GM12878 (cell line): ENCODE measurements around the gene SLC6A3. TPM values are rescaled to one million over a fixed set of nuclear protein-coding genes. Genes with fewer than 3 reads are reported as not detected.

Experiments
- ATAC-seq: fragments of 200-7000 bp; cut with Tn5 transposase; 3 replicates; pipeline ENCODE4 v1.9.1; 2020; ENCODE audit warnings: mild to moderate bottlenecking, moderate library complexity
- BruUV-seq: library from RNA; stranded (reverse); fragments of 400-500 nt; replicated peaks from 2 replicates; lab custom pipeline; 2021; lab: Mats Ljungman, UMichigan
- CTCF ChIA-PET: fragments of 300-600 bp; sonication (Branson Sonifier 250); formaldehyde crosslinking; extraction: SDS; loops from one replicate; lab custom pipeline; 2021; ENCODE audit warnings: inconsistent platforms; lab: Yijun Ruan, JAX
- POLR2A ChIA-PET: fragments of 350-600 bp; formaldehyde crosslinking; extraction: SDS; loops from one replicate; lab custom pipeline; 2021; ENCODE audit warnings: inconsistent platforms; lab: Charles Lee
- RAD21 ChIA-PET: fragments of 300-600 bp; sonication (Branson Sonifier 250); formaldehyde crosslinking; loops from one replicate; lab custom pipeline; 2023; ENCODE audit warnings: antibody characterized with exemption; ENCODE audit not compliant: unreplicated experiment; lab: Charles Lee
- SMC1A ChIA-PET: fragments of 300-600 bp; sonication (Branson Sonifier 250); formaldehyde crosslinking; loops from one replicate; lab custom pipeline; 2023; ENCODE audit not compliant: unreplicated experiment, uncharacterized antibody; lab: Charles Lee
- DNase-seq: peaks from one replicate; pipeline ENCODE4 v3.0.0-alpha.2; 2011; ENCODE audit warnings: low read depth, low spot score
- FAIRE-seq: peaks from 3 replicates; lab custom pipeline; 2011; peaks lifted over from hg19 to GRCh38; lab: Jason Lieb, UNC
- H2AFZ ChIP-seq: 2 replicates; pipeline ENCODE4 v1.6.0; 2011; ENCODE audit warnings: low read depth, low read length, control low read depth; ENCODE audit not compliant: control insufficient read depth
- H3K27ac ChIP-seq: 2 replicates; pipeline ENCODE4 v1.5.1; 2011; ENCODE audit warnings: control low read depth; ENCODE audit not compliant: control insufficient read depth, insufficient read depth
- H3K27me3 ChIP-seq, 2 experiments: replicated peaks in 1 of 2; 2 replicates each; pipeline versions ENCODE4 v1.6.0 to v1.6.1; 2011; ENCODE audit warnings: low read length in 1 of 2; ENCODE audit not compliant: control insufficient read depth in 2 of 2, insufficient read depth in 2 of 2
- H3K36me3 ChIP-seq, 2 experiments: 2 replicates each; pipeline ENCODE4 v1.5.1; 2011; ENCODE audit warnings: low read length in 1 of 2; ENCODE audit not compliant: control insufficient read depth in 2 of 2, insufficient read depth in 2 of 2
- H3K4me1 ChIP-seq: 2 replicates; pipeline ENCODE4 v1.6.1; 2011; ENCODE audit warnings: mild to moderate bottlenecking, low read length, moderate library complexity, mixed read lengths; ENCODE audit not compliant: control insufficient read depth, insufficient read depth
- H3K4me2 ChIP-seq: 2 replicates; pipeline ENCODE4 v1.6.0; 2011; ENCODE audit warnings: control low read depth; ENCODE audit not compliant: control insufficient read depth, insufficient read depth
- H3K4me3 ChIP-seq: fragments of 200-600 bp; sonication (generic); 2 replicates; pipeline ENCODE4 v1.5.1; 2016
- H3K79me2 ChIP-seq: 2 replicates; pipeline ENCODE4 v1.6.0; 2011; ENCODE audit warnings: low read length; ENCODE audit not compliant: control insufficient read depth, insufficient read depth
- H3K9ac ChIP-seq: 2 replicates; pipeline ENCODE4 v1.8.0; 2011; ENCODE audit warnings: low read length, control low read depth, mixed read lengths; ENCODE audit not compliant: control insufficient read depth, insufficient read depth
- H3K9me3 ChIP-seq: replicated peaks from 3 replicates; pipeline ENCODE4 v1.5.1; 2011; ENCODE audit warnings: mild to moderate bottlenecking, low read length; ENCODE audit not compliant: control insufficient read depth, insufficient read depth
- H4K20me1 ChIP-seq: 2 replicates; pipeline ENCODE4 v1.6.0; 2011; ENCODE audit not compliant: control insufficient read depth, insufficient read depth
- BCLAF1 ChIP-seq: fragments of 450-650 bp; IDR thresholded peaks from 2 replicates; pipeline ENCODE4 v1.6.1; 2017; ENCODE audit warnings: antibody characterized with exemption, mild to moderate bottlenecking, moderate library complexity
- EED ChIP-seq: sonication (generic); IDR thresholded peaks from 2 replicates; pipeline ENCODE4 v1.6.1; 2016; ENCODE audit warnings: antibody characterized with exemption, low read depth
- ELK1 ChIP-seq: IDR thresholded peaks from 2 replicates; pipeline ENCODE4 v1.6.1; 2012; ENCODE audit warnings: low read depth, low read length, improper control_type of control experiment
- EP300 ChIP-seq, 2 experiments: fragments of 150-350 bp in 1 of 2; IDR thresholded peaks; 2 replicates each; pipeline ENCODE4 v1.6.1; 2011 to 2012; ENCODE audit warnings: low read depth in 2 of 2, low read length in 2 of 2, borderline replicate concordance in 1 of 2, improper control_type of control experiment in 1 of 2, inconsistent platforms in 1 of 2; ENCODE audit not compliant: control insufficient read depth in 1 of 2
- ESRRA ChIP-seq: IDR thresholded peaks from 2 replicates; pipeline ENCODE4 v1.6.1; 2012; ENCODE audit warnings: mild to moderate bottlenecking, low read length, improper control_type of control experiment
- HSF1 ChIP-seq: fragments of 150-350 bp; IDR thresholded peaks from 2 replicates; pipeline ENCODE4 v1.6.1; 2014; ENCODE audit warnings: mild to moderate bottlenecking, low read depth, low read length
- IRF3 ChIP-seq: fragments of 450-650 bp; IDR thresholded peaks from 2 replicates; pipeline ENCODE4 v1.6.1; 2014; ENCODE audit warnings: mild to moderate bottlenecking
- JUNB ChIP-seq: IDR thresholded peaks from 2 replicates; pipeline ENCODE4 v1.6.1; 2016; ENCODE audit warnings: antibody characterized with exemption, mild to moderate bottlenecking
- KLF5 ChIP-seq: fragments of 450-650 bp; IDR thresholded peaks from 2 replicates; pipeline ENCODE4 v1.6.1; 2014; ENCODE audit warnings: mild to moderate bottlenecking; ENCODE audit not compliant: partially characterized antibody
- MXI1 ChIP-seq: fragments of 150-350 bp; IDR thresholded peaks from 2 replicates; pipeline ENCODE4 v1.6.1; 2011; ENCODE audit warnings: low read depth, mild to moderate bottlenecking, inconsistent platforms, low read length, improper control_type of control experiment
- POLR2AphosphoS5 ChIP-seq: IDR thresholded peaks from 2 replicates; pipeline ENCODE4 v1.6.1; 2011; ENCODE audit warnings: mild to moderate bottlenecking, low read length, inconsistent platforms
- RELA ChIP-seq: fragments of 450-650 bp; IDR thresholded peaks from 2 replicates; pipeline ENCODE4 v1.8.0; 2014; ENCODE audit warnings: borderline replicate concordance; ENCODE audit not compliant: partially characterized antibody
- RFX5 ChIP-seq: IDR thresholded peaks from 2 replicates; pipeline ENCODE4 v1.6.1; 2011; ENCODE audit warnings: low read depth, low read length, improper control_type of control experiment
- SUZ12 ChIP-seq: fragments of 200-600 bp; sonication (generic); IDR thresholded peaks from one replicate; pipeline ENCODE4 v1.6.1; 2018; ENCODE audit warnings: antibody characterized with exemption, mild to moderate bottlenecking; ENCODE audit not compliant: unreplicated experiment
- ZBED1 ChIP-seq: IDR thresholded peaks from 2 replicates; pipeline ENCODE4 v1.6.1; 2016; ENCODE audit warnings: borderline replicate concordance
- WGBS: methylation state at CpG from one replicate; pipeline ENCODE4 v1.1.6; 2016; ENCODE audit warnings: low lambda C conversion rate; ENCODE audit not compliant: insufficient replicate concordance, insufficient coverage; ENCODE audit errors: missing lambda C conversion rate; 5-methylcytosine and 5-hydroxymethylcytosine counted together
- in situ Hi-C: fragments of 300-500 bp; cut with MboI; formaldehyde crosslinking; loops from 9 replicates; pipeline ENCODE4 v1.14.3; 2018; ENCODE audit warnings: mixed read lengths
- intact Hi-C: fragments of 100-400 bp; cut with micrococcal nuclease; formaldehyde crosslinking; loops from one replicate; pipeline ENCODE4 v1.14.2; 2022; ENCODE audit not compliant: unreplicated experiment
- polyA plus RNA-seq, 11 experiments: library from polyadenylated mRNA; depleted of rRNA in 4 of 11; unstranded in 6 of 11; stranded (reverse) in 5 of 11; fragments of >200 nt; fragmentation: Nextera tagmentation in 4 of 11; fragmentation: Illumina TruSeq in 1 of 11; extraction: Ambion mirVana in 4 of 11; extraction: Trizol in 1 of 11; gene quantifications; 1 replicate in 1 of 11; 2 replicates in 10 of 11; pipeline versions ENCODE4 v1.2.1 to v1.2.3, GENCODE V29; 2011 to 2016; ENCODE audit warnings: inconsistent platforms in 2 of 11, missing spikeins in 2 of 11, low read depth in 1 of 11
- total RNA-seq, 4 experiments: library from RNA; depleted of rRNA in 3 of 4; stranded (reverse); fragments of >200 nt in 3 of 4; fragmentation: Illumina TruSeq in 1 of 4; extraction: Trizol in 1 of 4; gene quantifications; 2 replicates each; pipeline versions ENCODE4 v1.2.1 to v1.2.3, GENCODE V29; 2013 to 2021

Gene SLC6A3
- total and polyA plus RNA-seq, 10 of the 15 experiments (the other 5 are each of a cell fraction or from before 2014, with no cell fraction given): 0.01 TPM; not detected in 9

GRCh38 chr5:1374679-1375055, 70.6 kb downstream of the SLC6A3 start:
- H3K27me3 ChIP-seq: peaks cover 1 to 2% of the 10 kb centered on the region in 2 experiments; a peak in 2 of 4 replicates
- no TSS peak for BruUV-seq
- FAIRE-seq: no peak
- intact Hi-C loops: no loop called here
- no peaks in the 10 kb centered on the region for H3K79me2 ChIP-seq
- SMC1A ChIA-PET: no interaction called here
- TF ChIP-seq HSF1 (no peak), ELK1 (no peak), ZBED1 (no peak), JUNB (no peak), RELA (no peak), POLR2AphosphoS5 (no peak), SUZ12 (no peak), KLF5 (no peak), RFX5 (no peak), BCLAF1 (no peak), EP300 (IDR thresholded peaks at IDR 0.05; ENCODE audit: borderline replicate concordance in 1 of 2, control insufficient read depth in 1 of 2, low read depth in 2 of 2, low read length in 2 of 2) (no peak), IRF3 (no peak), ESRRA (no peak), EED (no peak), MXI1 (no peak)
- TF ChIP-seq, all 136 proteins: peak for 0
- 28% methylated on average over 6 of the region's 6 CpGs for WGBS
- DNase-seq: no peak
- ChIA-PET POLR2A (no interaction called here), CTCF (no interaction called here), RAD21 (interaction anchor here (0.9 kb wide), 1 partner anchor 270 kb away, joined by 3 read pairs; no protein-coding TSS in a partner anchor)
- ATAC-seq: no peak
- Histone ChIP-seq H3K36me3 (no peaks in the 10 kb centered on the region), H3K4me3 (no peak overlapping the region), H3K4me1 (no peaks in the 10 kb centered on the region), H4K20me1 (no peaks in the 10 kb centered on the region; the same call in 1 of the 2 replicates), H2AFZ (no peak overlapping the region), H3K4me2 (no peak overlapping the region), H3K9ac (no peak overlapping the region), H3K9me3 (no peaks in the 10 kb centered on the region; the same call in 2 of the 3 replicates), H3K27ac (no peak overlapping the region)
- in situ Hi-C loops: no loop called here
